ENCODE measurements around the gene MMP15. TPM values are rescaled to one million over a fixed set of nuclear protein-coding genes. Genes with fewer than 3 reads are reported as not detected.

Gene MMP15
- total and polyA plus RNA-seq, 2 of the 13 experiments (the other 11 are each of a cell fraction or from before 2014, with no cell fraction given), result 35.2 to 44.9 TPM

DNA sequence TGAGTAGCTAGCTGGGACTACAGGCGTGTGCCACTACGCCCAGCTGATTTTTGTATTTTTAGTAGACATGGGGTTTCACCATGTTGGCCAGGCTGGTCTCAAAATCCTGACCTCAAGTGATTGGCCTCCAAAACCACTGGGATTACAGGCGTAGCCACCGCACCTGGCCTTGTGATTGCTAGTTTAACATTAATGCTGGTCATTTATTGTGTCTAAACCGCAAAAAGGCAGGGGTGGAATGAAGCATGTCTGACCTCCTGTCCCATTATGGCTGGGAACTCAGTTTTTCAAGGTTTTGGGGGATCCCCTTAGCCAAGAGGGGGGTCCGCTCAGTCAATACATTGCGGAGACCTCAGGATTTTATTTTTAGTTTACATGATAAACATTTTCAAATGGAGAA, 43.9 kb upstream of the MMP15 start:
- BruUV-seq (replicated peaks), result no TSS peak
- ATAC-seq (no peak), DNase-seq (ENCODE audit: low spot score) (no peak), FAIRE-seq (no peak)
- Histone ChIP-seq H4K20me1 (ENCODE audit: insufficient read depth, low read length) (no peaks in the 10 kb centered on the region), H3K27me3 (ENCODE audit: control insufficient read depth in 1 of 2, insufficient read depth in 2 of 2, low read length in 2 of 2) (peaks cover 3 to 31% of the 10 kb centered on the region in 2 experiments; a peak in 4 of 5 replicates), H3K4me1 (ENCODE audit: insufficient read depth, low read length) (peaks cover 25% of the 10 kb centered on the region), H3K79me2 (ENCODE audit: insufficient read depth, low read length) (no peaks in the 10 kb centered on the region), H3K4me2 (ENCODE audit: low read depth, low read length) (no peak overlapping the region), H3K9me3 (ENCODE audit: low read length) (no peaks in the 10 kb centered on the region), H2AFZ (ENCODE audit: low read length) (no peak overlapping the region), H3K9ac (ENCODE audit: insufficient read depth, low read depth, low read length) (no peak overlapping the region), H3K4me3 (replicated peaks in 1 of 3; ENCODE audit: insufficient read depth in 1 of 3, low read depth in 2 of 3, low read length in 3 of 3) (no peak overlapping the region), H3K27ac (ENCODE audit: extremely low read length, insufficient read depth, low read length) (no peak overlapping the region), H3K36me3 (replicated peaks in 1 of 2; ENCODE audit: control insufficient read depth in 1 of 2, insufficient read depth in 2 of 2, low read length in 2 of 2) (no peaks in the 10 kb centered on the region)
- in situ Hi-C loops (cut with HindIII; ENCODE audit: extremely low pct_ligation_motif_present, low pct_unique_long_range_greater_than_20kb), result no loop called here
- intact Hi-C loops (cut with micrococcal nuclease; ENCODE audit: unreplicated experiment), result no loop called here
- WGBS (ENCODE audit: low lambda C conversion rate), result 79% methylated on average over 7 of the region's 7 CpGs
- TF ChIP-seq ZNF160 (CRISPR knock-in tag; IDR thresholded peaks at IDR 0.05), result no peak
- no peak for TF ChIP-seq TOPORS (CRISPR knock-in tag; IDR thresholded peaks at IDR 0.05)
- TF ChIP-seq, protein P1, sequence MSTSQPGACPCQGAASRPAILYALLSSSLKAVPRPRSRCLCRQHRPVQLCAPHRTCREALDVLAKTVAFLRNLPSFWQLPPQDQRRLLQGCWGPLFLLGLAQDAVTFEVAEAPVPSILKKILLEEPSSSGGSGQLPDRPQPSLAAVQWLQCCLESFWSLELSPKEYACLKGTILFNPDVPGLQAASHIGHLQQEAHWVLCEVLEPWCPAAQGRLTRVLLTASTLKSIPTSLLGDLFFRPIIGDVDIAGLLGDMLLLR (CRISPR knock-in tag; IDR thresholded peaks at IDR 0.05), result no peak
- TF ChIP-seq DPF2 (CRISPR knock-in tag; IDR thresholded peaks at IDR 0.05; ENCODE audit: borderline replicate concordance, low read depth), result no peak
- no peak for TF ChIP-seq ZNF558 (CRISPR knock-in tag; IDR thresholded peaks at IDR 0.05; ENCODE audit: borderline replicate concordance)
- TF ChIP-seq ZBTB1 (CRISPR knock-in tag; IDR thresholded peaks at IDR 0.05; ENCODE audit: borderline replicate concordance), result no peak
- no peak for TF ChIP-seq ZNF768 (CRISPR knock-in tag; IDR thresholded peaks at IDR 0.05)
- no peak for TF ChIP-seq WIZ (CRISPR knock-in tag; IDR thresholded peaks at IDR 0.05)
- TF ChIP-seq, protein P2, sequence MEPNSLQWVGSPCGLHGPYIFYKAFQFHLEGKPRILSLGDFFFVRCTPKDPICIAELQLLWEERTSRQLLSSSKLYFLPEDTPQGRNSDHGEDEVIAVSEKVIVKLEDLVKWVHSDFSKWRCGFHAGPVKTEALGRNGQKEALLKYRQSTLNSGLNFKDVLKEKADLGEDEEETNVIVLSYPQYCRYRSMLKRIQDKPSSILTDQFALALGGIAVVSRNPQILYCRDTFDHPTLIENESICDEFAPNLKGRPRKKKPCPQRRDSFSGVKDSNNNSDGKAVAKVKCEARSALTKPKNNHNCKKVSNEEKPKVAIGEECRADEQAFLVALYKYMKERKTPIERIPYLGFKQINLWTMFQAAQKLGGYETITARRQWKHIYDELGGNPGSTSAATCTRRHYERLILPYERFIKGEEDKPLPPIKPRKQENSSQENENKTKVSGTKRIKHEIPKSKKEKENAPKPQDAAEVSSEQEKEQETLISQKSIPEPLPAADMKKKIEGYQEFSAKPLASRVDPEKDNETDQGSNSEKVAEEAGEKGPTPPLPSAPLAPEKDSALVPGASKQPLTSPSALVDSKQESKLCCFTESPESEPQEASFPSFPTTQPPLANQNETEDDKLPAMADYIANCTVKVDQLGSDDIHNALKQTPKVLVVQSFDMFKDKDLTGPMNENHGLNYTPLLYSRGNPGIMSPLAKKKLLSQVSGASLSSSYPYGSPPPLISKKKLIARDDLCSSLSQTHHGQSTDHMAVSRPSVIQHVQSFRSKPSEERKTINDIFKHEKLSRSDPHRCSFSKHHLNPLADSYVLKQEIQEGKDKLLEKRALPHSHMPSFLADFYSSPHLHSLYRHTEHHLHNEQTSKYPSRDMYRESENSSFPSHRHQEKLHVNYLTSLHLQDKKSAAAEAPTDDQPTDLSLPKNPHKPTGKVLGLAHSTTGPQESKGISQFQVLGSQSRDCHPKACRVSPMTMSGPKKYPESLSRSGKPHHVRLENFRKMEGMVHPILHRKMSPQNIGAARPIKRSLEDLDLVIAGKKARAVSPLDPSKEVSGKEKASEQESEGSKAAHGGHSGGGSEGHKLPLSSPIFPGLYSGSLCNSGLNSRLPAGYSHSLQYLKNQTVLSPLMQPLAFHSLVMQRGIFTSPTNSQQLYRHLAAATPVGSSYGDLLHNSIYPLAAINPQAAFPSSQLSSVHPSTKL (CRISPR knock-in tag; IDR thresholded peaks at IDR 0.05), result no peak
- TF ChIP-seq, protein P3, sequence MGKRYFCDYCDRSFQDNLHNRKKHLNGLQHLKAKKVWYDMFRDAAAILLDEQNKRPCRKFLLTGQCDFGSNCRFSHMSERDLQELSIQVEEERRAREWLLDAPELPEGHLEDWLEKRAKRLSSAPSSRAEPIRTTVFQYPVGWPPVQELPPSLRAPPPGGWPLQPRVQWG (CRISPR knock-in tag; IDR thresholded peaks at IDR 0.05; ENCODE audit: borderline replicate concordance, low read depth), result no peak
- no peak for TF ChIP-seq ZNF124 (CRISPR knock-in tag; IDR thresholded peaks at IDR 0.05)
- no peak for TF ChIP-seq SALL2 (CRISPR knock-in tag; IDR thresholded peaks at IDR 0.05)
- TF ChIP-seq ZNF652 (CRISPR knock-in tag; IDR thresholded peaks at IDR 0.05; ENCODE audit: borderline replicate concordance, low read depth), result no peak
- TF ChIP-seq ZNF670 (CRISPR knock-in tag; IDR thresholded peaks at IDR 0.05; ENCODE audit: borderline replicate concordance), result no peak
- no peak for TF ChIP-seq TOE1 (CRISPR knock-in tag; IDR thresholded peaks at IDR 0.05)
- ChIA-PET CTCF (ENCODE audit: low intra/inter-chr PET ratio, low total read pairs) (no interaction called here), POLR2A (no interaction called here)

Measured in HepG2 (cell line).